Heart left ventricle (tissue), 13 donors: ENCODE measurements around the gene DUSP15.
"Not testable (repeated sequence)": the region's sequence is repeated elsewhere in the genome, so short reads cannot be mapped to it uniquely, and the experiment has no call there.

Experiments used
- CTCF ChIP-seq, 12 donors: fragments of 200-600 bp; sonication (generic) in 4 of 12; IDR thresholded peaks; one replicate each; pipeline versions ENCODE4 v1.5.0 to v1.8.0; 2018 to 2022; ENCODE audit warnings: antibody characterized with exemption in 12 of 12, mild to moderate bottlenecking in 5 of 12
- POLR2A ChIP-seq, 2 donors: fragments of 450-650 bp; IDR thresholded peaks; one replicate each; pipeline ENCODE4 v1.6.1; 2017; ENCODE audit warnings: antibody characterized with exemption in 2 of 2, mild to moderate bottlenecking in 2 of 2, moderate library complexity in 2 of 2
- donor health status: ischemic (EF 13 %, LVEDD 7.1; RV severe dilation, severe dysfunction).
- donor health status: DM: no; HTN: yes; CAD: no.
- donor health status: DM: no; HTN: no; CAD: no.
- donor health status: ischemic (EF 25% LVEDD 6.9; RV normal size, moderate dysfunction).
- donor health status: ischemic (EF 25% LVEDD 5.7; RV mildly dilated, moderate dysfunction).
- donor health status: ischemic (EF 35%, LVEDD 5.7; RV mildly dilated, moderate dysfunction).
- donor health status: nonischemic (EF 11% LVEDD 7.7; RV severe dilation, severe dysfunction).
- donor health status: DM: yes; HTN: yes; CAD: no.
- donor health status: PGD.
- donor health status: ischemic (EF 29% LVEDD 5.4; RV normal size, mild dysfunction).
- donor health status: nonischemic (EF 23%, LVEDD 6.1; RV moderate dilation, normal function).

GRCh38 chr20:31917962-31918412, 47.7 kb upstream of the DUSP15 start:
- not testable (repeated sequence) for TF ChIP-seq CTCF, POLR2A (IDR thresholded peaks at IDR 0.05)
